Stimulated activated CD4-positive, alpha-beta T cell treated with anti-CD3 and anti-CD28 coated beads, Interleukin-1b, Interleukin-23, amount 100 ng/mL, for 4 hours (primary cell): ENCODE results near the gene IL4R.
"Not testable (repeated sequence)": the region's sequence is repeated elsewhere in the genome, so short reads cannot be mapped to it uniquely, and the experiment has no call there.

ENCODE experiments used
- DNase-seq, 2 donors: peaks; one replicate each; pipeline ENCODE4 v3.0.0-alpha.2; 2020; ENCODE audit warnings: low read depth in 2 of 2

Gene IL4R

GRCh38 chr16:27313422-27314160, at the start of gene IL4R:
TSS of gene IL4R (plus strand) at chr16:27313974. CDS start at chr16:27340204, 26,230 bp downstream.
- peak; percentile 43 to 58 for DNase-seq

GRCh38 chr16:27264151-27264550, 49.6 kb upstream of the IL4R start:
- no peak for DNase-seq

- no peak for DNase-seq
Measured at GRCh38 chr16:27265982-27266381, 47.8 kb upstream of the IL4R start.

- DNase-seq: no peak
Measured at GRCh38 chr16:27267037-27267677, 46.6 kb upstream of the IL4R start.

GRCh38 chr16:27268376-27269299, 45.1 kb upstream of the IL4R start, which contains the start of gene NSMCE1:
TSS of gene NSMCE1 (minus strand) at chr16:27268772. CDS start at chr16:27257570, 11,202 bp downstream.
- peak; percentile 94 to 97 for DNase-seq

- DNase-seq: no peak
Measured at GRCh38 chr16:27269300-27270150, 44.2 kb upstream of the IL4R start.

- no peak for DNase-seq
Measured at GRCh38 chr16:27270349-27270748, 43.4 kb upstream of the IL4R start.

GRCh38 chr16:27272076-27272475, 41.7 kb upstream of the IL4R start:
- no peak for DNase-seq

GRCh38 chr16:27272697-27273096, 41.1 kb upstream of the IL4R start:
- DNase-seq: not testable (repeated sequence)

- DNase-seq: no peak
Measured at GRCh38 chr16:27273330-27273669, 40.5 kb upstream of the IL4R start.

- DNase-seq: no peak
Measured at GRCh38 chr16:27273670-27274423, 39.9 kb upstream of the IL4R start.

- DNase-seq: not testable (repeated sequence)
Measured at GRCh38 chr16:27274424-27274874, 39.3 kb upstream of the IL4R start.

GRCh38 chr16:27275394-27275793, 38.4 kb upstream of the IL4R start:
- DNase-seq: no peak

GRCh38 chr16:27281243-27281642, 32.5 kb upstream of the IL4R start:
- no peak for DNase-seq

GRCh38 chr16:27284865-27285675, 28.7 kb upstream of the IL4R start:
- no peak for DNase-seq

- DNase-seq: no peak
Measured at GRCh38 chr16:27285676-27286196, 28.0 kb upstream of the IL4R start.

- DNase-seq: no peak
Measured at GRCh38 chr16:27286451-27286850, 27.3 kb upstream of the IL4R start.

- DNase-seq: no peak
Measured at GRCh38 chr16:27287051-27287811, 26.5 kb upstream of the IL4R start.

- DNase-seq: no peak
Measured at GRCh38 chr16:27287887-27288286, 25.9 kb upstream of the IL4R start.
